Myometrial cell (primary cell): ENCODE results near the gene POLR3G. TPM values are rescaled to one million over a fixed set of nuclear protein-coding genes. Genes with fewer than 3 reads are reported as not detected.

Experiments used
- total RNA-seq: library from RNA; depleted of rRNA; stranded (reverse); fragments of >200 nt; gene quantifications from 2 replicates; pipeline ENCODE4 v1.2.3, GENCODE V29; 2015

POLR3G gene
- 14.1 and 26.9 TPM in 2 replicates for total RNA-seq

DNA sequence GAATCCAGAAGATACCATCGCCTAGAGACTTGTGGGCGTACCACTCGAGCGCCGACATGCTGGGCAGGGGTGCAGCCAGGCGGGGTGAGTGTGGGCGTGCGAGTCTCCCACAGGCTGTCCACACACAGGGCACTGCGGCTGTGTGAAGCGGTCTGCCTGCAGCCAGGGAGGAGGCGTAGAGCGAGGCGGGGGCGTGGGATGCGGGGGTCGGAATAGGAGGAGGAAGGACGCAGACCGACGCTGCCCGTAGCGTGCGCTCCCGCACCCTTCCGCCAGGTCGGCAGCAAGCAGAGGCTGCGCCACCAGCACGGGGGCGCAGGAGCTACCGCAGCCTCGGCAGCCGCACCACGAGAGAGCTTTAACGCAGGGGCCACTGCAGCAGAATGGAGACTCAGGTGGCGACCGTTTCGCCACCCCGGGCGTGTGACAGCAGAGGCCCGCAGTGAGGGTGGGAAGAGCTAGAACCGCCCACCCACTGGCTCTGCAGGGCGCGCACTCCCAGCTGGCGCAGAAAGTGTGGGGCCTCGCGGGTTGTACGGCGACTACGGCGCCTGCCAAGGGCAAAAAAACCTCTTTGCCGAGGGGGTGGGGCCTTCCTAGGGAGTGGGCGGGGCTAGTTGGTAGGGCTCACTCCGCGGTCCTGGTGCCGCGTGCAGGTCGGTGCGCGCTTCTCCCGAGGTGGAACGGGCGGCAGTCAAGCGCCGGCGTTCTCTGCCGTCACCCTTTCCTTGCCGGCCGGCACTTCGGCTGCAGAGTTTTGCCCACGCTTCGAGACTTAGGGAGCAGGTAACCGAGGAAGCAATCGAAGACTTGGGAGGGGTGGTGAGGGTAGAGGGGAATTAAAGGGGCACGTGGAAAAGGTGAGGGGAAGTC lies at the start of gene POLR3G, which contains the start of gene MBLAC2:
Gene POLR3G, plus strand, starts transcription at position 630 of the 873 bp plus-strand sequence. CDS start 10,704 bp downstream, outside the sequence.
Gene MBLAC2, minus strand, starts transcription at position 537 of the 873 bp plus-strand sequence. Its CDS starts 479 bp downstream, at position 58.

GRCh38 chr5:90529194-90529938 lies 54.7 kb downstream of the POLR3G start, which contains the start of gene LYSMD3:
LYSMD3 (minus strand) TSS chr5:90529584; CDS start chr5:90525289, 4,295 bp downstream.

DNA sequence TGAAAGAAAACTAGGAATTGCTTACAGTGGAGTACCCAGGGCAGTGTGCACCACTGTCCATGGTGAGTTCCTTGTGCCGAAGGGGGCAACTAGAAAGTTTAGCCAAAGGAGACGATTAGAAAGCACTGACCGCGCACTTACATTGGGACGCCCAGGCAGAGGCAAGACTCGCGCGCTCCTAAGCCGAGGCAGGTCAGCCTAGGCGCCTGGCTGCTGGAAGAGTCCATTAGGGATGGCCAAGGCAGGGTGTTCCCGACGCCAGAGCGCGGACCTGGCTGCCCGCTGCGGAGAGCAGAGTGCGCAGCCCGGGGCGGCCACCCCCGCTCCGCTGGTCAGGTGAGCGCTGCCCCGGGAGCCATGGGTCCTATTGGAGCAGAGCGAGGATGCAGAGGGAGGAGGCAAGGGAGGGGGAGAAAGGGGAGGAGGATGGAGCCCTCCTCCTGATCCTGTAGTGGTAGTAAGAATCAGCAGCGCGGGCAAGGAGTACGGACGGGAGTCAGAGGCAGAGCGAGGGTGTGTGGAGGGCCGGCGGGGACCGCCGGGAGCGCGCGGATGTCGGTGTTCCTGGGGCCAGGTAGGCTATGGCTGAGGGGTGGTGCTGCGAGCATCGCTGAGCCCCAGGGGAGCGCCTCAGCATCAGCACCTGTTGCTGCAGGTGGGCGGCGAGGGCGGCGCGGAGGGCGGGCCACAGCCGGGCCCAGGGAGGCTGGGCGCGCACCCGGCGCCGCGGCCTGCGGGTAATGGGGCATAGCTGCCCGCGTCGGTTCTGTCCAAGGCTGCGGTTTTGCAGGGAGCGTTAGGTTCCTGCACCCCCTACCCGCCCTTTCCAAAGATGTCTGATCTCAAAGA lies 83.9 kb downstream of the POLR3G start, which contains the start of gene ADGRV1:
Gene ADGRV1, plus strand, starts transcription at position 454 of the 849 bp plus-strand sequence. Its CDS starts 99 bp downstream, at position 553.

Other genes starting within 250 kb of the POLR3G start
- gene CETN3, start 65.1 kb upstream of the POLR3G start, total RNA-seq: 15.6 and 16.1 TPM in 2 replicates
- 2.3 and 3.9 TPM in 2 replicates for gene MBLAC2, start 93 bp upstream of the POLR3G start, total RNA-seq
- 14.5 and 14.7 TPM in 2 replicates for gene LYSMD3, start 54.7 kb downstream of the POLR3G start, total RNA-seq
- 0.29 TPM in 1 of 2 replicates, not detected in the other for gene ADGRV1, start 83.9 kb downstream of the POLR3G start, total RNA-seq